Measurements from ENCODE around the gene ATP11B. TPM values are rescaled to one million over a fixed set of nuclear protein-coding genes. Genes with fewer than 3 reads are reported as not detected.

The ATP11B gene
- 100 to 1,000 TPM; 100 to 129 TPM for total RNA-seq

DNA sequence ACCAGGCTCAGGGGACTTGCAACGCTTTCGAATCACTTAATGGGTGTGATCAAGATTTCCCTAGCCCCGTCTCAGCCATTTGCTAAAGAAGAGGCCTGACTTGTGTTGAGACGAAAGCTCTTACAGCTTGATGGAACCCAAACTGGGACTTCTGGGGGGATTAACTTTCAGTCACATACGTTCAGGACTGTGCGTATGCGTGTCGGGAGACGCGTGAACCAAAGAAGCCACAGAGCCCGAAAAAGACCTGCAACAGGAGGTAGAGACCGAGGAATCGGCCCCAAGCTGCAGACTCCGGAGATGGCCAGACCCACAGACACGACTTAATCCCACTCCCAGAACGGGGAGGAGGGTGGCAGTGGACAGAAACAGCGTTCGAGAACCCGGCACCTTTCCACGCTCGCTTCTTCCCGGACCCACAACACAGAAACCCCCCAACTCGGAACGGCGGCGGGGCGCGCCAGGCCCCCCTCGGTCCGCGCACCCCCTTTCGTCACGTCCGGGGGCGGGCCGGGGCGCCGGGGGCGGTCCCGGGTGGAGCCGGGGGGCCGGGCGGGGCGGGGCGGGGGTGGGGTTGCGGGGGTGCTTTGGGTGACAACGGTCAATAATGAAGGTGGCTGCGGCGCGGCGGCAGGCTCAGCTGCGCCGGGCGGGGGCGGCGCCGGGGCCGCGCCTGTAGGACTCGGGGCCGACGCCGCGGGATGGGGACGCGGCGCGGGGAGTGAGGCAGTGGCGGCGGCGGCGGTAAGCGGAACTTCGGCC, at the start of gene ATP11B:
Gene ATP11B, plus strand, starts transcription at position 604 of the 762 bp plus-strand sequence. CDS start 256 bp downstream, outside the sequence.
- intact Hi-C loops (cut with DNase I) = no loop called here

DNA sequence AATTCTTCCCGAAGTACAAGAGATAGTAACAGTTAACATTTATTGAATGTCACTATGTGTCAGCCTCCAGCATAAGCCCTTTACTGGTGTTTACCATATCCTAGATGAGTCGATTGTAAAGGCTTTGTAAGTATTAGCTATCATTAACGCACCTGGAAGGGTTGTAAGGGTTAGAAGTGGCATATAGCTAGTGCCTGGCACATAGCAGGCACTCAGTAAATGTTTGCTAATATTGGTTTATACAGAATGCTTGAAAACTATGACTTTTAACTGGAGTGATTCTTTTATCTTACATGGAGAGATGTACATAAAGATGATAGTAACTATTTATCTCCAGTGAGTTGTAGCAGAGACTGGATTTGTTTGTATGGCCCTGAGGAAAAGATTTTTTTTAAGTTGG, 46.3 kb upstream of the ATP11B start:
- no peaks in the 10 kb centered on the region for H3K27me3 ChIP-seq
- no peaks in the 10 kb centered on the region for H3K9me3 ChIP-seq
- H3K4me1 ChIP-seq = no peaks in the 10 kb centered on the region
- no peaks in the 10 kb centered on the region for H3K36me3 ChIP-seq
- H3K27ac ChIP-seq = no peak overlapping the region
- H3K4me3 ChIP-seq = no peak overlapping the region
- no peak for DNase-seq
- no peak overlapping the region for H3K9ac ChIP-seq (ENCODE audit: low read depth in 2 of 2, low read length in 2 of 2)
- TF ChIP-seq, protein P1, sequence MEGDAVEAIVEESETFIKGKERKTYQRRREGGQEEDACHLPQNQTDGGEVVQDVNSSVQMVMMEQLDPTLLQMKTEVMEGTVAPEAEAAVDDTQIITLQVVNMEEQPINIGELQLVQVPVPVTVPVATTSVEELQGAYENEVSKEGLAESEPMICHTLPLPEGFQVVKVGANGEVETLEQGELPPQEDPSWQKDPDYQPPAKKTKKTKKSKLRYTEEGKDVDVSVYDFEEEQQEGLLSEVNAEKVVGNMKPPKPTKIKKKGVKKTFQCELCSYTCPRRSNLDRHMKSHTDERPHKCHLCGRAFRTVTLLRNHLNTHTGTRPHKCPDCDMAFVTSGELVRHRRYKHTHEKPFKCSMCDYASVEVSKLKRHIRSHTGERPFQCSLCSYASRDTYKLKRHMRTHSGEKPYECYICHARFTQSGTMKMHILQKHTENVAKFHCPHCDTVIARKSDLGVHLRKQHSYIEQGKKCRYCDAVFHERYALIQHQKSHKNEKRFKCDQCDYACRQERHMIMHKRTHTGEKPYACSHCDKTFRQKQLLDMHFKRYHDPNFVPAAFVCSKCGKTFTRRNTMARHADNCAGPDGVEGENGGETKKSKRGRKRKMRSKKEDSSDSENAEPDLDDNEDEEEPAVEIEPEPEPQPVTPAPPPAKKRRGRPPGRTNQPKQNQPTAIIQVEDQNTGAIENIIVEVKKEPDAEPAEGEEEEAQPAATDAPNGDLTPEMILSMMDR (IDR thresholded peaks at IDR 0.05) = no peak
- intact Hi-C loops (cut with DNase I) = no loop called here

More for the DNA sequence above, at the start of gene ATP11B:
- peak; percentile 82 for DNase-seq
- Histone ChIP-seq H3K27ac (peak within 1 kb of the TSS; percentile 97), H3K4me3 (peak within 1 kb of the TSS; percentile 77), H3K27me3 (no peaks in the 10 kb centered on the region), H3K36me3 (no peaks in the 10 kb centered on the region), H3K4me1 (peaks cover 9% of the 10 kb centered on the region), H3K9me3 (no peaks in the 10 kb centered on the region), H3K9ac (ENCODE audit: low read depth in 2 of 2, low read length in 2 of 2) (peak within 1 kb of the TSS; percentile 95 to 99)
- TF ChIP-seq, protein P1 (IDR thresholded peaks at IDR 0.05) = no peak

DNA sequence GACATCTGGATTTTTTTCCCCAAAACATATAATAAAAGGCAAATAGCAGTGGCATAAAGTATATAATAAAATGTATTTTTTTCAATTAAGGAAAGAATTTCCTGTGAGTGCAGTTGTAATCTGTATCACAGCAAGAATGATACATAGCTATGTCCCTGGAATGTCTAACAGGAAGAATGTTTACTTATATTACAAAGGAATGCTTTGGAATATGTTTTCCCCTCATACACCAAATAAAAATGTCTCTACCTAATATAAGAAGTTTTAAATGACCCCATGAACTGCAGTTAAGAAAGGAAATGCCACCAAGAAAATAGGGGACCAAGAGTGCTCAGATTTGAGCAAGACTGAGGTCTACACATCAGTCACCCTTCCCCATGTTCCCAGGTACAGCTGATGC, 38.0 kb upstream of the ATP11B start:
- no peaks in the 10 kb centered on the region for H3K36me3 ChIP-seq
- no peak for DNase-seq
- intact Hi-C loops (cut with DNase I) = no loop called here
- H3K9ac ChIP-seq (ENCODE audit: low read depth in 2 of 2, low read length in 2 of 2) = no peak overlapping the region
- TF ChIP-seq, protein P1 (IDR thresholded peaks at IDR 0.05) = no peak
- no peaks in the 10 kb centered on the region for H3K9me3 ChIP-seq
- no peaks in the 10 kb centered on the region for H3K4me1 ChIP-seq
- H3K27me3 ChIP-seq = no peaks in the 10 kb centered on the region
- H3K27ac ChIP-seq = no peak overlapping the region
- H3K4me3 ChIP-seq = no peak overlapping the region

DNA sequence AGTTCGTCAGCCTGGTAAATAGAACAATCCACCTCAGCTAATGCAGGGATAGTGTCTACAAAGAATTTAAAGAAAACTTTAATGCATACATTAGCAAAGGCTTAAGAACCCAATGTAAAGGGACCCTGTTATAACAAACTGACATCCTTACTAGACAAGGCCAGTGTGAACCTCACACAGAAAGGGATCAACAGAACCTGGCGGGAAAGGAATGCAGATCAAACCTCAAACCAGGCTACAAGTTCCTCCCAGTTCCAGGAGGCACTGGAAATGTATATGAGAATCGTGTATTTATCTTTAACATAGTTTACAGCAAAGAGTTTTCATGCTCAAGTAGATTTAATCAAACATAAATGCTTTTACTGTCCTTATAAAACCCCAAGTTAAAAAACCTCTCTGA, 37.6 kb upstream of the ATP11B start:
- intact Hi-C loops (cut with DNase I) = no loop called here
- TF ChIP-seq, protein P1 (IDR thresholded peaks at IDR 0.05) = no peak
- Histone ChIP-seq H3K27ac (no peak overlapping the region), H3K9ac (ENCODE audit: low read depth in 2 of 2, low read length in 2 of 2) (no peak overlapping the region), H3K4me3 (no peak overlapping the region), H3K36me3 (no peaks in the 10 kb centered on the region), H3K9me3 (no peaks in the 10 kb centered on the region), H3K27me3 (no peaks in the 10 kb centered on the region), H3K4me1 (no peaks in the 10 kb centered on the region)
- no peak for DNase-seq

DNA sequence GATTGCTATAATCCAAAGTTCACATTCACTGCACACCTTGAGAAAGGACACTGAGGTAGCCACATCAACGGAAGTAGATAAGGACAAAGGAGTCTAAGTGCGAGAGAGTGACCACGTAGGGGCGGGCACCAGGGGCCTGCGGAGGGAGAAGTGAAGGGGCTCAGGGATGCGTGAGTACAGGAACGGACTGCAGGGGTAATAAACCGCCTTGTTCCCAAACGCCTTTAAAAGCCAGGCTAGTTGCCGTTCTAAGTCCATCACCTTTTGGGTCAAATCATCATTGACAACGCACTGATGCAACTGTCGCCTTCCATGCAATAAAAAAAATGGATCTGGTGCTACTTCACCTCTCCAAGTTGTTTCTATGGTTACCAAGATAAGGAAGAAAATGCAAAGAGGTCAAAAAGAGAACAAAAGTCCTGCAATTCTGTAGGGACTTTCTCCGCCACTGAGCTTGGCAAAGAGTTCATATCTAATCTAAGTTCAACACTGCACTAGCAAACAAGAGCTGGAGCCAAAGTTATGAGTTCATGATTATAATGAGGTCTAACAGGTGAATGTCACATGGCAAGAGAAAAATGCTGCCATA, 32.6 kb upstream of the ATP11B start:
- intact Hi-C loops (cut with DNase I) = no loop called here
- no peaks in the 10 kb centered on the region for H3K36me3 ChIP-seq
- H3K9me3 ChIP-seq = no peaks in the 10 kb centered on the region
- no peak overlapping the region for H3K4me3 ChIP-seq
- H3K27ac ChIP-seq = peak overlapping the region; percentile 74
- no peaks in the 10 kb centered on the region for H3K4me1 ChIP-seq
- peak; percentile 63 for DNase-seq
- TF ChIP-seq, protein P1 (IDR thresholded peaks at IDR 0.05) = no peak
- H3K9ac ChIP-seq (ENCODE audit: low read depth in 2 of 2, low read length in 2 of 2) = no peak overlapping the region
- no peaks in the 10 kb centered on the region for H3K27me3 ChIP-seq
